ENCODE results near the gene MRFAP1. TPM values are rescaled to one million over a fixed set of nuclear protein-coding genes. Genes with fewer than 3 reads are reported as not detected.

Gene MRFAP1
- total and polyA plus RNA-seq, 10 of the 15 experiments (the other 5 are each of a cell fraction or from before 2014, with no cell fraction given): 18.7 to 105 (median 80.8) TPM

DNA sequence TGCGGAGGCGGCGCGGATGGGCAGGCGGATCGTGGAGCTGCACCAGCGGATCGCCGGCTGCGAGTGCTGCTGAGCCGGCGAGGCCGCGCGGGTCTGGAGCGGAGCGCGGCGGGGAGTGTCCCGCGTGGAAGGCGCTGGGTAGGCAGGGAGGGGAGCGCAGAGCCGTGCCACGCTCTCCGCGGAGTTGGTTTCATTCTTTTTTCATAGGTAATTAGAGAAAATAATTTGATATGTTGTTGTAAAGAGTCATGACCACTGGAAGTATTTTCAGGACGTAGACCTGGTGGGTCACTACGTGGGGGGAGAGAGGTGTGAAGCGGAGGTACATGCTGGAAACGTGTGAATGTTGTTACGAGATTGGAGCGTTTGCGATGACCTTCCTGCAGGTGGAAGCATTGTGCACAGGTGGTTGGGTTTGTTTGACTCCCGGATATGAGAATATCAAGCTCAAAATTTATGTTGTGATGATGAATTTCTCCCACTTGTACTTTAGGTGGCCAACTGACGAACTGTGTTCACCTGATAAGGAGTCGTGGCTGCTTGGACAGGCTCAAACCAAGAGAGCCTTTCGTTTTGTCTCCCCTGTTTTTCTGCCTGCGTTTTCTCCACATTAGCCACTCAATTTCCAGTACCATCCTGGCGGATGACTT, 34.1 kb downstream of the MRFAP1 start (continued):
- TF ChIP-seq TCF12 (IDR thresholded peaks at IDR 0.05; ENCODE audit: low read depth, low read length) (no peak), POLR2A (IDR thresholded peaks at IDR 0.05; ENCODE audit: low read depth, low read length) (no peak), FOXK2 (IDR thresholded peaks at IDR 0.05) (no peak), BRCA1 (IDR thresholded peaks at IDR 0.05; ENCODE audit: low read depth, low read length) (no peak), POLR2AphosphoS2 (IDR thresholded peaks at IDR 0.05; ENCODE audit: low read depth, low read length) (no peak), ZZZ3 (IDR thresholded peaks at IDR 0.05; ENCODE audit: control insufficient read depth, insufficient read length, low read depth) (no peak), RBBP5 (conservative IDR thresholded peaks at IDR 0.05) (no peak), SPI1 (IDR thresholded peaks at IDR 0.05; ENCODE audit: borderline replicate concordance, insufficient read depth, low read depth, low read length) (no peak), POLR2AphosphoS5 (IDR thresholded peaks at IDR 0.05; ENCODE audit: low read length) (no peak), BMI1 (IDR thresholded peaks at IDR 0.05; ENCODE audit: borderline replicate concordance) (no peak), SMAD5 (IDR thresholded peaks at IDR 0.05; ENCODE audit: low read depth) (no peak), MYB (IDR thresholded peaks at IDR 0.05; ENCODE audit: borderline replicate concordance, low read depth, low read length) (no peak), EP300 (IDR thresholded peaks at IDR 0.05; ENCODE audit: borderline replicate concordance in 1 of 2, control insufficient read depth in 1 of 2, low read depth in 2 of 2, low read length in 2 of 2) (no peak), KDM1A (IDR thresholded peaks at IDR 0.05; ENCODE audit: borderline replicate concordance) (no peak)
- TF ChIP-seq, protein P1, sequence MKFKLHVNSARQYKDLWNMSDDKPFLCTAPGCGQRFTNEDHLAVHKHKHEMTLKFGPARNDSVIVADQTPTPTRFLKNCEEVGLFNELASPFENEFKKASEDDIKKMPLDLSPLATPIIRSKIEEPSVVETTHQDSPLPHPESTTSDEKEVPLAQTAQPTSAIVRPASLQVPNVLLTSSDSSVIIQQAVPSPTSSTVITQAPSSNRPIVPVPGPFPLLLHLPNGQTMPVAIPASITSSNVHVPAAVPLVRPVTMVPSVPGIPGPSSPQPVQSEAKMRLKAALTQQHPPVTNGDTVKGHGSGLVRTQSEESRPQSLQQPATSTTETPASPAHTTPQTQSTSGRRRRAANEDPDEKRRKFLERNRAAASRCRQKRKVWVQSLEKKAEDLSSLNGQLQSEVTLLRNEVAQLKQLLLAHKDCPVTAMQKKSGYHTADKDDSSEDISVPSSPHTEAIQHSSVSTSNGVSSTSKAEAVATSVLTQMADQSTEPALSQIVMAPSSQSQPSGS (IDR thresholded peaks at IDR 0.05; ENCODE audit: low read length): no peak
- TF ChIP-seq, protein P2, sequence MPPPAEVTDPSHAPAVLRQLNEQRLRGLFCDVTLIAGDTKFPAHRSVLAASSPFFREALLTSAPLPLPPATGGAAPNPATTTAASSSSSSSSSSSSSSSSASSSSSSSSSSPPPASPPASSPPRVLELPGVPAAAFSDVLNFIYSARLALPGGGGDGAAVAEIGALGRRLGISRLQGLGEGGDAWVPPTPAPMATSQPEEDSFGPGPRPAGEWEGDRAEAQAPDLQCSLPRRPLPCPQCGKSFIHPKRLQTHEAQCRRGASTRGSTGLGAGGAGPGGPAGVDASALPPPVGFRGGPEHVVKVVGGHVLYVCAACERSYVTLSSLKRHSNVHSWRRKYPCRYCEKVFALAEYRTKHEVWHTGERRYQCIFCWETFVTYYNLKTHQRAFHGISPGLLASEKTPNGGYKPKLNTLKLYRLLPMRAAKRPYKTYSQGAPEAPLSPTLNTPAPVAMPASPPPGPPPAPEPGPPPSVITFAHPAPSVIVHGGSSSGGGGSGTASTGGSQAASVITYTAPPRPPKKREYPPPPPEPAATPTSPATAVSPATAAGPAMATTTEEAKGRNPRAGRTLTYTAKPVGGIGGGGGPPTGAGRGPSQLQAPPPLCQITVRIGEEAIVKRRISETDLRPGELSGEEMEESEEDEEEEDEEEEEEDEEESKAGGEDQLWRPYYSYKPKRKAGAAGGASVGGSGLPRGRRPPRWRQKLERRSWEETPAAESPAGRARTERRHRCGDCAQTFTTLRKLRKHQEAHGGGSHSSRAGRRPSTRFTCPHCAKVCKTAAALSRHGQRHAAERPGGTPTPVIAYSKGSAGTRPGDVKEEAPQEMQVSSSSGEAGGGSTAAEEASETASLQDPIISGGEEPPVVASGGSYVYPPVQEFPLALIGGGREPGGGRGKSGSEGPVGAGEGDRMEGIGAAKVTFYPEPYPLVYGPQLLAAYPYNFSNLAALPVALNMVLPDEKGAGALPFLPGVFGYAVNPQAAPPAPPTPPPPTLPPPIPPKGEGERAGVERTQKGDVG (CRISPR knock-in tag; IDR thresholded peaks at IDR 0.05): no peak
- TF ChIP-seq, protein P3, sequence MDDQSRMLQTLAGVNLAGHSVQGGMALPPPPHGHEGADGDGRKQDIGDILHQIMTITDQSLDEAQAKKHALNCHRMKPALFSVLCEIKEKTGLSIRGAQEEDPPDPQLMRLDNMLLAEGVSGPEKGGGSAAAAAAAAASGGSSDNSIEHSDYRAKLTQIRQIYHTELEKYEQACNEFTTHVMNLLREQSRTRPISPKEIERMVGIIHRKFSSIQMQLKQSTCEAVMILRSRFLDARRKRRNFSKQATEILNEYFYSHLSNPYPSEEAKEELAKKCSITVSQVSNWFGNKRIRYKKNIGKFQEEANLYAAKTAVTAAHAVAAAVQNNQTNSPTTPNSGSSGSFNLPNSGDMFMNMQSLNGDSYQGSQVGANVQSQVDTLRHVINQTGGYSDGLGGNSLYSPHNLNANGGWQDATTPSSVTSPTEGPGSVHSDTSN (IDR thresholded peaks at IDR 0.05; ENCODE audit: insufficient replicate concordance, low read depth, low read length): no peak
- TF ChIP-seq, protein P4, sequence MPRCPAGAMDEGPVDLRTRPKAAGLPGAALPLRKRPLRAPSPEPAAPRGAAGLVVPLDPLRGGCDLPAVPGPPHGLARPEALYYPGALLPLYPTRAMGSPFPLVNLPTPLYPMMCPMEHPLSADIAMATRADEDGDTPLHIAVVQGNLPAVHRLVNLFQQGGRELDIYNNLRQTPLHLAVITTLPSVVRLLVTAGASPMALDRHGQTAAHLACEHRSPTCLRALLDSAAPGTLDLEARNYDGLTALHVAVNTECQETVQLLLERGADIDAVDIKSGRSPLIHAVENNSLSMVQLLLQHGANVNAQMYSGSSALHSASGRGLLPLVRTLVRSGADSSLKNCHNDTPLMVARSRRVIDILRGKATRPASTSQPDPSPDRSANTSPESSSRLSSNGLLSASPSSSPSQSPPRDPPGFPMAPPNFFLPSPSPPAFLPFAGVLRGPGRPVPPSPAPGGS (IDR thresholded peaks at IDR 0.05; ENCODE audit: borderline replicate concordance, insufficient read depth, low read depth, low read length, poor library complexity, severe bottlenecking): no peak
- TF ChIP-seq, protein P5, sequence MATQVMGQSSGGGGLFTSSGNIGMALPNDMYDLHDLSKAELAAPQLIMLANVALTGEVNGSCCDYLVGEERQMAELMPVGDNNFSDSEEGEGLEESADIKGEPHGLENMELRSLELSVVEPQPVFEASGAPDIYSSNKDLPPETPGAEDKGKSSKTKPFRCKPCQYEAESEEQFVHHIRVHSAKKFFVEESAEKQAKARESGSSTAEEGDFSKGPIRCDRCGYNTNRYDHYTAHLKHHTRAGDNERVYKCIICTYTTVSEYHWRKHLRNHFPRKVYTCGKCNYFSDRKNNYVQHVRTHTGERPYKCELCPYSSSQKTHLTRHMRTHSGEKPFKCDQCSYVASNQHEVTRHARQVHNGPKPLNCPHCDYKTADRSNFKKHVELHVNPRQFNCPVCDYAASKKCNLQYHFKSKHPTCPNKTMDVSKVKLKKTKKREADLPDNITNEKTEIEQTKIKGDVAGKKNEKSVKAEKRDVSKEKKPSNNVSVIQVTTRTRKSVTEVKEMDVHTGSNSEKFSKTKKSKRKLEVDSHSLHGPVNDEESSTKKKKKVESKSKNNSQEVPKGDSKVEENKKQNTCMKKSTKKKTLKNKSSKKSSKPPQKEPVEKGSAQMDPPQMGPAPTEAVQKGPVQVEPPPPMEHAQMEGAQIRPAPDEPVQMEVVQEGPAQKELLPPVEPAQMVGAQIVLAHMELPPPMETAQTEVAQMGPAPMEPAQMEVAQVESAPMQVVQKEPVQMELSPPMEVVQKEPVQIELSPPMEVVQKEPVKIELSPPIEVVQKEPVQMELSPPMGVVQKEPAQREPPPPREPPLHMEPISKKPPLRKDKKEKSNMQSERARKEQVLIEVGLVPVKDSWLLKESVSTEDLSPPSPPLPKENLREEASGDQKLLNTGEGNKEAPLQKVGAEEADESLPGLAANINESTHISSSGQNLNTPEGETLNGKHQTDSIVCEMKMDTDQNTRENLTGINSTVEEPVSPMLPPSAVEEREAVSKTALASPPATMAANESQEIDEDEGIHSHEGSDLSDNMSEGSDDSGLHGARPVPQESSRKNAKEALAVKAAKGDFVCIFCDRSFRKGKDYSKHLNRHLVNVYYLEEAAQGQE (IDR thresholded peaks at IDR 0.05; ENCODE audit: low read depth, low read length): no peak

Data from GM12878 (cell line).